ENCODE data around the gene PHLDA2.

The PHLDA2 gene

DNA sequence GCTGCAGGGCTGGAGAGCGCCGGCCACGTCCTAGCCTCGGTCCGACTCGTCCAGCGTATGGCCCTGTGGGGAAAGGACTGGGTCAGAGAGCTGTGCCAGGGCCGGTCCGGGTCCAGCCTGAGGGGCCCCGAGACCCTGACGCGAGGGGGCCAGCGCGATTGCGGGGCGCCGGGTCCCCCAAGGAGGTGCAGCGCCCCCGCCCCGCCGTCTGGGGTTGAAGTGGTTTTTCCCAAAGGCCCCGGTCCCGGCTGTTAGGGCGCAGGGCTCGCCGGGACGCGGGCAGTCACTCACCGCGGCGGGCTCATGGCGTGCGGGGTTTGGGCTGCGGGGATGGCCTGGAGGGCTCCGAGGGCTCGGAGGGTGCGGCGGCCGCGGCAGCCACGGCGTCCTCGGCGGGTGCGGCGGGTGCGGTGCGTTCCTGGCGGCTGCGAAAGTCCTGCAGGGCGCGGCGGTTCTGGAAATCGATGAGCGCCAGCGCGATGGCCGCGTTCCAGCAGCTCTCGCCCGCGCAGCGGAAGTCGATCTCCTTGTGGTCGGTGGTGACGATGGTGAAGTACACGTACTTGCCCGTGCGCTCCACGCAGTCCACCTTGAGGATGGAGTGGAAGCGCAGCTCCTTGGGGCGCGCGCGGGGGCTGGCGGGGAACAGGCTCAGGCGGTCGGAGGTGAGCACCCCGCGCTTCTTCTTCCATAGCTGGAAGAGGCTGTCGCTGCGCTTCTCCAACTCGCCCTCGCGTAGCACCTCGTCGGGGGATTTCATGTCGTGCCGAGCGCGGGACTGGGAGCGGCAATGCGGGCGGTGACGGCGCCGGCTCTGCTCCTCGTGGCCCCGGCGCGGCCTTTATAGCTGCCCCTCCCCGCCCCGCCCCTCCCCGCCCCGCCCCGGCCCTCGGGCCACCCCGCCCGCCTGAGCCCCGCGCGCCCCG is at the start of gene PHLDA2:
Gene PHLDA2 (minus strand): TSS at position 816 of the 926 bp plus-strand sequence. CDS start 56 bp downstream, at position 760.
- DNase-seq: no peak

DNA sequence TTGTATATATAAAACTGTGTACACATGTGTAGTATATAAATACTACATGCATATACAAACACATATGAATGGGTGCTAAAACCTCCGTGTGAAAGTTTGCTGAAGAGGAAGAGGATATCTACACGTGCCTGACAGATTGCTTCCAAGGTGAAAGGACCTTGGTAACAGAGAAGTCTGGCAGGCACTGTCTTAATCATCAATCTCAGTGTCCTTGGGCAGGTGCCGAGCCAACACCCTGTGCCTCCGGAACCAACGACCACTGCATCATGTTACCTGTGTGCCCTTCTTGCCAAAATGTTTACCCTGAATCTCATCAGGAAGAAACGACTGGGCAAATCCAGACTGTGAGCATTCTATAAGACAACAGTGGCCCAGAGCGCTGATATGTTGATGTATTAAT is 47.9 kb upstream of the PHLDA2 start:
- DNase-seq: no peak

GRCh38 chr11:2976294-2977063 is 47.3 kb upstream of the PHLDA2 start:
- no peak for DNase-seq

- DNase-seq: no peak
Measured at GRCh38 chr11:2975594-2975993, 46.4 kb upstream of the PHLDA2 start.

DNA sequence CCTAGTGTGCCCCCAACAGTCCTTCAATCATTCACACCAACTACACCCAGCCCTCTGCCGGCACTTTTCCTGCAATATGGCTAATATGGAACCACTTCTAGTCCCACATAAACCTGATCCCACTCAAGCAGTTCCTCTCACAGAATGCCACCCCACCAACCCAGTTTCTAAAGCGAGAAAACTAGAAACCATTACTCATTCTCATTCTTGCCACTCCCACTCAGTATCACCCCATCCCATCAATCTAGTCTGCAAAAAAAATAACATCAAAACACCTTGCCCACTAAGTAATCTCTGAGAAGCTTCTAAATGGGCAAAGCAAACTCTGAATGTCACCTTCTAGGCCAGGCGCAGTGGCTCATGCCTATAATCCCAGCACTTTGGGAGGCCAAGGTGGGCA is 45.1 kb upstream of the PHLDA2 start:
- no peak for DNase-seq

DNA sequence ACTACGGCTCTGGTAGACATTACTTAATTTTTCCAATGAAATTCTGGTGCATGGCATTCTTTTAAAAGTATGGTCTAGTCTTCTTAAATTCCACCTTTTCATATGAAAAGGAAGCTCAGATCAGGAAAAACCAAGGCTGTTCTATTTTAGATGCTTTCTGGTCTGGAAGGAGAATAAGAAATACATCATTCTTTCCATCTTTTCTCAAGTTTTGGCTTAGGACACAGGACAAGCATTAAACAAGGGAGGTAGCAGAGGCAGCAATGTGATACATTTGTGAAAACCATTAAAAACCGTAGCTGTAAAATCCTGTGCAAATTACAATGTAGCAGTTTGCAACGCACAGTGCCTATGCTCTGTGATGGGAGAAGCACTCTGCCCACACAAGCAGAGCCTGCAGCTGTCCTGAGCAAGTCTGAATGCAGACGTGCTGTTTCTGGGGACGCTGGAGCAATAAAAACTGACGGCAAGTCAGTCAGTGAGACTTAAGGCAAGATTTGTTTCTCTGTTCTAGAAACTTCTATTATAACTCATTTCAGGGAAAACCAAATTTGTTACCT is 39.2 kb upstream of the PHLDA2 start:
- DNase-seq: no peak

DNA sequence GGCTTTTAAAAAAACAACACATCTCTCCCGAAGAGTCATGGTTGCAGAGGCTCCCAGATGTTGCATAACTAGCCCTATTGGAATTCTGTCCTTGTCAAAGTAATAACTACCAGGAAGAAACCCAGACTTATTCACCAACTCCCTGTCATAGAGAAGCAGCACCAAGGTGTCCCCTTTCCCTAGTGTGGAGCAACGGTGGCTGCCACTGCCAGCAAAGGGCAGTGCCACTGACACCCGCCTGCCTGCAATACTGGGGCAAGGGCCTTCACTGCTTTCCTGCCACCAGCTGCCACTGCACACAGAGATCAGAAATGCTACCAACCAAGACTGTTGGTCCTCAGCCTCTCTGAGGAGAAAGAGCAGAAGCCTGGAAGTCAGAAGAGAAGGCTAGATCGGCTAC is 35.6 kb upstream of the PHLDA2 start:
- DNase-seq: no peak

GRCh38 chr11:2963761-2964160 is 34.5 kb upstream of the PHLDA2 start:
- DNase-seq: no peak

- no peak for DNase-seq
Measured at GRCh38 chr11:2963112-2963754, 34.0 kb upstream of the PHLDA2 start.

- DNase-seq: no peak
Measured at GRCh38 chr11:2961080-2961479, 31.9 kb upstream of the PHLDA2 start.

DNA sequence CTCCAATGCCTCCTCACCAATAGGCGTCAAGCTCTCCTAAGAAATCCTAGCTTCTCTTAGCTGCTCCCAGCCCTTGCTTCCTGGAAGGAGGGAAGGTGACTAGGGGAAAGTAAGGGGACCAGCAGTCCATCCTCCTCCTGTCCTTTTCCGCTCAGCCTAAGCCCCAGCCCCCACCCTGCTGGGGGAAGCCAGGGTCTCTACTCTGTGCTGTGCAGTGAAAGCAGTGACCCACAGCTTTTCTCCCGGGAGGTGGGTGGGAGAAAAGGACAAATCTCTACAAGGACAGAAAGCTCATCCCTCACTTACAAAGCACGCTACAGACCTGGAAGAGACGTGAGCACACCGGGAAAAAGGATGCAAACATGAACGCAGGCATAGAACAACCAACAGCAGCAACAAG is 30.9 kb upstream of the PHLDA2 start:
- DNase-seq: no peak

- no peak for DNase-seq
Measured at GRCh38 chr11:2958251-2958650, 29.0 kb upstream of the PHLDA2 start.

GRCh38 chr11:2955906-2956476 is 26.8 kb upstream of the PHLDA2 start:
- DNase-seq: no peak

DNA sequence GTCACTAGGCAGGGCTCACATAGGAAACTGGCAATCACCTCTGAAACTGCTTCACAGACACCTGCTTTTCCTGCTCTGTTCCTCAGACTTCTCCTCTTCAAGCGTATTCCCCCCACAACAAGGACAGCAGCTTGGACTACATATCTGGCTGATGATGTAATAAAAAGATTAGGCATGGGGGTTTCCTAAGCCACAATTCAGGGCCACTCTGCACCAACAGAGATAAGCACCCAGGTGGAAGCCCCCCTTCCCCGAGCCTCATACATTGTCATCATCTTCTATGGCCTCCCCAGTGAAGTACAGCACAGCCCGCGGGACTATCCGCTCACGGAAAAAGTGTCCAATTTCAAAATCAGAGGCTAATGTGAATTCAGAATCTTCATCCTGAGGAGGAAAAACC is 25.0 kb upstream of the PHLDA2 start:
- no peak for DNase-seq

DNA sequence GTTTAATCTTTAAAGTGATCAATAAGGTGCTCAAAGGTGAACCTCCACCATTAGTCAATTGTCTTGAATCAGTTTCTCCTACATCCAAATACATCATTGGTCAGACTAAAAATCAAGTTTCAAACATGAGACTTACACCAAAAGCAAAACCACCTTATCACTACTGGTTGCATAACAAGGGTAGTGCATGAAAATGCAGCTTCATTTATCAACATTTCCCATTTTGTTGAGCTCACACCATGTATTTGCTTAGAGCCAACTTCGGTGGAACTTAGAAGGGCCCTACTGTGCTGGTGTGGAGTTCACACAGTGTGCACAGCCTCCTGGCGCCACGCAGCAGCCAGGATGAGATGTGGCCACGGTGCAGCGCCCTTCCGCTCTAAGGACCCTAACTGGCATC is 23.1 kb upstream of the PHLDA2 start:
- DNase-seq: no peak

DNA sequence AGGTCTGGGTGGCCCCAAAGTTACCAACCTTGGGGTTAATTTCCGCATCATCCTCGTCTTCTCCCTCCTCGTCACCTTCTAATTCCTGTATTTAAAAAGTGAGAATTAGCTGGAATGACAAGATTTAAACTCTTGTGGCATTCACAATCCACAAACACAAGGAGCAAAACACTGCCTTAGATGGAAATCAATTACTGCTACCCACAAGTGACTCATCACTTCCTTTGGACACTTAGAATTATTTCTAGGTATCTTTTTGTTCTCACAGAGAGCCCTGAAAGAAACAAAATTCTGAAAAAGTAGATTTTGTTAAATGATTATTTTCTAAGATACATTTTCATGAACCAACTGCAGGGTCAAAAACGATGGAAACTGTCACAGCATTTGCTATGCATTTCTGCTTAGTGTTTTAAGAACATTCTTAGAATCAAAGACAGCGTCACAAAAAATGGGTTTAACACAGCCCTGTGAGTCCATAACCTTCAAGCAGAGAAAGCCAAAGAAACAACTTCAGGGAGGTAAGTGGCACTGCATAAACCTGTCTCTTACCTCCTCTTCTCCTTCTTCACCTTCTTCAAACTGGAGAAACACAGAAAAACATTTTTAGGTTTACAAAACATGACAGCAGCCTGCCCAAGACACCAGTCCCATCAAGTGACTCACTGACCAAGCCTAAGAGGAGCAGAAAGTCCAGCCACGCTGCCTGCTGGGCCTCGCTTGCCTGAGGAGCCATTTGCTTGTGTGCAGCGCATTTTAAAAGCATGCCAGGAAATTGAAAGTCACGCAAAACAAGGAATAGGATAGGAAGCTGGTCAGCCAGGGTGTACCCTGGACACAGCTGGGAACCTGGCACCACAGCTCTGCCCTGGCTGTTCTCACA is 22.3 kb upstream of the PHLDA2 start:
- DNase-seq: no peak

DNA sequence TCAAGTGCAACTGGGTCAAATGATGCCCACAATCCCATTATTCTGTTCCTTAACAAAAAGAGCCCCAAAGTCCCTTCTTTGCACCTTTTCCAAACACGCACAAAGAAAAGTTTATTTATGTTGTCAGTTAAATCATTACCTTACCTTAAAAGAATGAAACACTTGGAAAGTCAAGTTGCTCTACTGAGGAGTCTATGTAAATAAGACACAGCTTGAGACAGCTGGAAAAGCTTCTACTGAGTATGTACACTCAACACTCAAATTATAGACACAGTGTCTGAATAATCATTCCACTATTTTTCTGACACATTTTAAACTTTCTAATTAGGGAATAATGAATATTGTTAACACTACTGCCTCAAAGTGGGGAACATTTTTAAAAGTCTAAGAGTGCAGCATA is 21.6 kb upstream of the PHLDA2 start:
- no peak for DNase-seq

- no peak for DNase-seq
Measured at GRCh38 chr11:2949920-2950319, 20.7 kb upstream of the PHLDA2 start.

DNA sequence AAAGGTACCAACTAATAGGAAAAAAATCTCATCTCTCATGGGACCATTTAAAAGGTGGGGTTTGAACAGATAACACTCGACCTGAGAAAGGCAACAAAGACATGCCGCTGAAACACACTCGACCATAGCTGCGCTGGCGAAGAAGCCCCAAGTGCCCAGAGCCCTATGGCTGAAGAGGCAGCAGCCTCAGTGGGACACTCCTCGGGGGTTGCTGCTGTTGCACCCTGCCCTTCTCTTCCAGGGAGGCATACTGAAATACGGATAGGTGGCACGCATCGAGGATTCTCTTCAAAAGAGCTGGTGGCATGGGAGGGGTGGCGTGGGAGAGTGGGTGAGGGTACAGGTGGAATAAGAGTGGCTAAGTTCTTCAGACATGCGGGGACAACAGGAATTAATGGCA is 18.5 kb upstream of the PHLDA2 start:
- DNase-seq: no peak

GRCh38 chr11:2945757-2946287 is 16.6 kb upstream of the PHLDA2 start:
- DNase-seq: no peak

DNA sequence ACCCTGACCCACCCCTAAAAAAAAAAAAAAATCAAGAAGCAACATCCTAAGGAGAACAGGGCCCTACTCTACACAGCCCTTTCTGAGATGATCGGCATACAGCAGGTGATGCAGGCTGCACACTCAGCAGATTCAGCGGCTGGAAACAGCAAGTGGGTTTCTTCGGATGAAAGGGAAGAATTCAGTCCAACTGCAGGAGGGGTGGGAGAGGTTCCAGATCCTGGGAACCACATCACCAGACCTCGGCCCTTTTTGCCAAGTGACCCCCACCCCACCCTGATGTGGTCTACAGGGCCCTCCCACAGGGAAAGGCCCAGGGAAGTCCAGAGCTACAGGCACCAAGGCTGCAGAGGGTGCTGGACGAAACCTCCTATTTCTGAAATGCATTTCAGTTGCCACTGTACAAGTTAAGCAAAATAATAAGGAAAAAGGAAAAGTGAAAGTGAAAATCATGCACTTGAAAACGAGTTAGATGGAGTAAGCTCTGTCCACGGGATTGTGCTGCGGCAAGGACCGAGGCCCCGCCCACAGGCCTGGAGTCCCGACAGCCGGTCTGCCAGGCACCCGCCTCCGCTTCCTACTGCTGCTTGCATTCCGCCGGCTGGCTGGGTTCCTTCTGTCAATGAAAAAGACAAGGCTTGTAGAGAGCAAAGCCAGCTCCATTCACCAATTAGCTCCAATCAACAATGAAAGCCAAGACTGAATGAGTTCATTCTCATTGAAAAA is 16.0 kb upstream of the PHLDA2 start:
- DNase-seq: no peak

Measured in NCI-H2081 treated with DMSO at 0.1 percent for 48 hours (cell line).